HG03460 (cell line): ENCODE results near the gene VNN1.
"Not testable (repeated sequence)": the region's sequence is repeated elsewhere in the genome, so short reads cannot be mapped to it uniquely, and the experiment has no call there.

Source experiments
- ATAC-seq: cut with Tn5 transposase; IDR thresholded peaks from one replicate; pipeline ENCODE4 v1.9.1; 2021; ENCODE audit not compliant: unreplicated experiment

Gene VNN1

GRCh38 chr6:132675002-132675401 lies 38.9 kb downstream of the VNN1 start:
- no peak for ATAC-seq

- no peak for ATAC-seq
Observed at GRCh38 chr6:132673376-132674094, 40.3 kb downstream of the VNN1 start.

- no peak for ATAC-seq
Observed at GRCh38 chr6:132671295-132671694, 42.6 kb downstream of the VNN1 start.

- ATAC-seq = no peak
Observed at GRCh38 chr6:132669690-132670291, 44.1 kb downstream of the VNN1 start.

GRCh38 chr6:132666118-132666517 lies 47.7 kb downstream of the VNN1 start:
- ATAC-seq = no peak

GRCh38 chr6:132664309-132665034 lies 49.4 kb downstream of the VNN1 start:
- no peak for ATAC-seq

- no peak for ATAC-seq
Observed at GRCh38 chr6:132663661-132664060, 50.2 kb downstream of the VNN1 start.

- no peak for ATAC-seq
Observed at GRCh38 chr6:132661906-132662305, 51.9 kb downstream of the VNN1 start.

- no peak for ATAC-seq
Observed at GRCh38 chr6:132659082-132659481, 54.8 kb downstream of the VNN1 start, which contains the start of gene TAAR1. Gene TAAR1 (minus strand): TSS chr6:132659182. CDS start chr6:132646003, 13,179 bp downstream.

GRCh38 chr6:132651062-132651461 lies 62.8 kb downstream of the VNN1 start:
- ATAC-seq = no peak

- ATAC-seq = no peak
Observed at GRCh38 chr6:132650429-132650828, 63.4 kb downstream of the VNN1 start.

GRCh38 chr6:132648828-132649227 lies 65.0 kb downstream of the VNN1 start:
- no peak for ATAC-seq

GRCh38 chr6:132648356-132648755 lies 65.5 kb downstream of the VNN1 start:
- ATAC-seq = peak; percentile 78

- no peak for ATAC-seq
Observed at GRCh38 chr6:132643547-132643946, 70.3 kb downstream of the VNN1 start.

GRCh38 chr6:132637135-132637534 lies 76.7 kb downstream of the VNN1 start:
- ATAC-seq = not testable (repeated sequence)

- ATAC-seq = not testable (repeated sequence)
Observed at GRCh38 chr6:132635906-132636305, 77.9 kb downstream of the VNN1 start.

GRCh38 chr6:132635288-132635687 lies 78.6 kb downstream of the VNN1 start:
- not testable (repeated sequence) for ATAC-seq

- no peak for ATAC-seq
Observed at GRCh38 chr6:132634796-132635195, 79.1 kb downstream of the VNN1 start.

- no peak for ATAC-seq
Observed at GRCh38 chr6:132633362-132633761, 80.5 kb downstream of the VNN1 start.
